ENCODE data around the gene RPL10L.

The RPL10L gene

GRCh38 chr14:46651526-46652144 lies at the start of gene RPL10L:
RPL10L (minus strand) TSS chr14:46651781; CDS start chr14:46651736, 45 bp downstream.
- H3K4me3 ChIP-seq (ENCODE audit: low read depth, low read length) = no peak within 1 kb of the TSS
- no peak for DNase-seq (ENCODE audit: low read depth)

- no peak for DNase-seq (ENCODE audit: low read depth)
- H3K4me3 ChIP-seq (ENCODE audit: low read depth, low read length) = no peak overlapping the region
Measured at GRCh38 chr14:46691819-46692218, 40.2 kb upstream of the RPL10L start.

GRCh38 chr14:46686652-46687051 lies 35.1 kb upstream of the RPL10L start:
- no peak overlapping the region for H3K4me3 ChIP-seq (ENCODE audit: low read depth, low read length)
- no peak for DNase-seq (ENCODE audit: low read depth)

- no peak for DNase-seq (ENCODE audit: low read depth)
- no peak overlapping the region for H3K4me3 ChIP-seq (ENCODE audit: low read depth, low read length)
Measured at GRCh38 chr14:46672128-46672527, 20.5 kb upstream of the RPL10L start.

- no peak for DNase-seq (ENCODE audit: low read depth)
- H3K4me3 ChIP-seq (ENCODE audit: low read depth, low read length) = no peak overlapping the region
Measured at GRCh38 chr14:46663382-46663781, 11.8 kb upstream of the RPL10L start.

- no peak overlapping the region for H3K4me3 ChIP-seq (ENCODE audit: low read depth, low read length)
- DNase-seq (ENCODE audit: low read depth) = no peak
Measured at GRCh38 chr14:46661728-46662127, 10.1 kb upstream of the RPL10L start.

GRCh38 chr14:46653031-46653755 lies 1.6 kb upstream of the RPL10L start:
- no peak overlapping the region for H3K4me3 ChIP-seq (ENCODE audit: low read depth, low read length)
- no peak for DNase-seq (ENCODE audit: low read depth)

- DNase-seq (ENCODE audit: low read depth) = no peak
- H3K4me3 ChIP-seq (ENCODE audit: low read depth, low read length) = no peak overlapping the region
Measured at GRCh38 chr14:46646796-46647195, 4.8 kb downstream of the RPL10L start.

- DNase-seq (ENCODE audit: low read depth) = no peak
- no peak overlapping the region for H3K4me3 ChIP-seq (ENCODE audit: low read depth, low read length)
Measured at GRCh38 chr14:46626876-46627275, 24.7 kb downstream of the RPL10L start.

Data from skeletal muscle cell (primary cell).